Measurements from ENCODE around the gene PCGF3. TPM values are rescaled to one million over a fixed set of nuclear protein-coding genes. Genes with fewer than 3 reads are reported as not detected.

The PCGF3 gene
- polyA plus RNA-seq, 1 experiment: 37.2 TPM

DNA sequence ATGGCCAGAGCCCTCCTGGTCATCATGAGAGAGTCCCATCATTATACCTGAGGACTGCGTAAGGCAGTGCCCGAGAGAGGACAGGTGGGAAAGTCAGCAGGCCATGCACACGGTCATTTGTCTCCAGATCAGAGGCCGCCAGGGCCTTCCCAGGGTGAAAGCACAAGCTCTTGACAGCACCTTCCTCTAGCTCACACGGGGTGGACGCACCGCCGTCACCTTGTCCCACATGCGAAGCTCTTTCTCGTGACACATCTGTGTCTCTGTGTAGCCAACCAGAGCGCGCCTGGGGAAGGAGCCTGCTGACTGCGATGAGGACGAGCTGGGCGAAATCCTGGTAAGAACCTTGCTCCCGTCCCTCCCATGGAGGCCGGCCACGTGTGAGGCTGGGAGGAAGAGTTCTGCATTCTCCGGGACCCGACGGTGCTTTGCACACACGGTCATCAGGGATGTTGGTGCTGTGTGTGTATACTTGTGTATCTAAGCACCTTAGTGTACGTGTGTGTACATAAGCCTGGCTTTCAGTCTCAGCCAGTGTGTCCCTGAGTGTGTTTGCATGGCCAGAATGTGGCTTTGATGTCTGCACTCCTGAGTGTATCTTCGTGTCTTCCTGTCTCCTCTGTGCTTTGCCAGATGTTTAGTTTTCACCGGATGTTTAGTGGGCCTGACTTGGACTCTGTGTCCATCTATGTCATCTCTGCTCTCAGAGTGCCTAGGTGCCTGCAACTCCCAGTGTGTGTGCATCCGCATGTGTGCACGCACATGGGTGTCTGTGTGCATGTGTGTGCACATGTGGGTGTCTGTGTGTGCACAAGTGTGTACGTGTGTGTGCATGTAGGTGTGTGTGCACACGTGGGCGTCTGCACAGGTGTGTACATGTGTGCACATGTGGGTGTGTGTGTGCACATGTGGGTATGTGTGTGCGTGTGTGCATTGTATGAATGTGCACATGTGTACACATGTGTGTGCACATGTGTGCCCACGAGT is 46.7 kb upstream of the PCGF3 start:
- POLR2A ChIA-PET: no interaction called here
- CTCF ChIA-PET: no interaction called here
- H3K4me3 ChIP-seq (ENCODE audit: low read depth, low read length): no peak overlapping the region

DNA sequence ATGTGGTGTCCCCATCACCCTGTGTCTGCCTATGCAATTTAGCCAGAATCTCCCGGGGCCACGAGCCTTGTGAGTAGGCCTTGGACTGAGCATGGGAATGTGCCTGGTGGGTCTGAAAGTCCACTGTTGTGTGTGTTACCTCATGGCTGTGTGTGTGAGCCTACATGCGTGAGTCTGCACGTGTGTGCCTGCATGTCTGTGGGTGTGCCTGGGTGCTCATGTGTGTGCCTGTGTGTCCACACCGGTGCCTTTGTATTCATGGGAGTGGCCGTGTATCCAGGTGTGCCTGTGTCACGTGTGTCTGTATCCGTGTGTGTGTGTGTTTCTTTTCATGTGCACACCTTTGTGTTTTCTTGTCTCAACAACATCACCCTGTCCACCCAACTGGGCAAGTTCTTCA is 45.8 kb upstream of the PCGF3 start:
- Histone ChIP-seq H3K27ac (ENCODE audit: low read depth, low read length) (no peak overlapping the region), H3K27me3 (ENCODE audit: control insufficient read depth, insufficient read depth, low read length) (peaks cover 9% of the 10 kb centered on the region), H3K9me3 (ENCODE audit: control insufficient read depth, insufficient read depth, low read length) (peaks cover 76% of the 10 kb centered on the region), H3K4me3 (ENCODE audit: low read depth, low read length) (no peak overlapping the region)
- ChIA-PET CTCF (no interaction called here), POLR2A (no interaction called here)
- DNase-seq (ENCODE audit: low read depth, low spot score): no peak
- TF ChIP-seq, protein P1, sequence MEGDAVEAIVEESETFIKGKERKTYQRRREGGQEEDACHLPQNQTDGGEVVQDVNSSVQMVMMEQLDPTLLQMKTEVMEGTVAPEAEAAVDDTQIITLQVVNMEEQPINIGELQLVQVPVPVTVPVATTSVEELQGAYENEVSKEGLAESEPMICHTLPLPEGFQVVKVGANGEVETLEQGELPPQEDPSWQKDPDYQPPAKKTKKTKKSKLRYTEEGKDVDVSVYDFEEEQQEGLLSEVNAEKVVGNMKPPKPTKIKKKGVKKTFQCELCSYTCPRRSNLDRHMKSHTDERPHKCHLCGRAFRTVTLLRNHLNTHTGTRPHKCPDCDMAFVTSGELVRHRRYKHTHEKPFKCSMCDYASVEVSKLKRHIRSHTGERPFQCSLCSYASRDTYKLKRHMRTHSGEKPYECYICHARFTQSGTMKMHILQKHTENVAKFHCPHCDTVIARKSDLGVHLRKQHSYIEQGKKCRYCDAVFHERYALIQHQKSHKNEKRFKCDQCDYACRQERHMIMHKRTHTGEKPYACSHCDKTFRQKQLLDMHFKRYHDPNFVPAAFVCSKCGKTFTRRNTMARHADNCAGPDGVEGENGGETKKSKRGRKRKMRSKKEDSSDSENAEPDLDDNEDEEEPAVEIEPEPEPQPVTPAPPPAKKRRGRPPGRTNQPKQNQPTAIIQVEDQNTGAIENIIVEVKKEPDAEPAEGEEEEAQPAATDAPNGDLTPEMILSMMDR (IDR thresholded peaks at IDR 0.05; ENCODE audit: low read depth, low read length): no peak

More for the DNA sequence above, 46.7 kb upstream of the PCGF3 start:
- Histone ChIP-seq H3K9me3 (ENCODE audit: control insufficient read depth, insufficient read depth, low read length) (peaks cover 84% of the 10 kb centered on the region), H3K27me3 (ENCODE audit: control insufficient read depth, insufficient read depth, low read length) (peaks cover 6% of the 10 kb centered on the region), H3K27ac (ENCODE audit: low read depth, low read length) (no peak overlapping the region)
- TF ChIP-seq, protein P1 (IDR thresholded peaks at IDR 0.05; ENCODE audit: low read depth, low read length): no peak
- DNase-seq (ENCODE audit: low read depth, low spot score): no peak

DNA sequence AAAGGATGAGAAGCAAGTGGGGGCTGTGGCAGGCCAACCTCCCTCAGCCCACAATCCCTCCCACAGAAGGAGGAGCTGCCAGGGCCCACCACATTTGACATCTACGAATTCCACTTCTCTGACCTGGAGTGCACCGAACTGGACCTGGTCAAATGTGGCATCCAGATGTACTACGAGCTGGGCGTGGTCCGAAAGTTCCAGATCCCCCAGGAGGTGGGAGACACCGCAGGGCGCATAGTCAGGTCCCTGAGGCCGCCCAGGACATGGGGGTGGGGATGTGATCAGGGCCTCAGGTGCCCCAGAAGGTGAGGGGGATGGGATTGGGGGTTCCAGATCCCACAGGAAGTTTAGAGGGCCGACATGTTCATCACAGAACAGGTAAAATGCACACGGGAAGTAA is 45.2 kb upstream of the PCGF3 start:
- Histone ChIP-seq H3K9me3 (ENCODE audit: control insufficient read depth, insufficient read depth, low read length) (peaks cover 74% of the 10 kb centered on the region), H3K4me3 (ENCODE audit: low read depth, low read length) (no peak overlapping the region), H3K27ac (ENCODE audit: low read depth, low read length) (no peak overlapping the region), H3K27me3 (ENCODE audit: control insufficient read depth, insufficient read depth, low read length) (peaks cover 9% of the 10 kb centered on the region)
- TF ChIP-seq, protein P1 (IDR thresholded peaks at IDR 0.05; ENCODE audit: low read depth, low read length): no peak
- DNase-seq (ENCODE audit: low read depth, low spot score): no peak
- ChIA-PET POLR2A (no interaction called here), CTCF (no interaction called here)

GRCh38 chr4:661231-661630 is 44.4 kb upstream of the PCGF3 start:
- H3K9me3 ChIP-seq (ENCODE audit: control insufficient read depth, insufficient read depth, low read length): peaks cover 67% of the 10 kb centered on the region
- DNase-seq (ENCODE audit: low read depth, low spot score): no peak
- POLR2A ChIA-PET: no interaction called here
- H3K27me3 ChIP-seq (ENCODE audit: control insufficient read depth, insufficient read depth, low read length): peaks cover 9% of the 10 kb centered on the region
- CTCF ChIA-PET: no interaction called here
- H3K4me3 ChIP-seq (ENCODE audit: low read depth, low read length): no peak overlapping the region
- TF ChIP-seq, protein P1 (IDR thresholded peaks at IDR 0.05; ENCODE audit: low read depth, low read length): no peak
- H3K27ac ChIP-seq (ENCODE audit: low read depth, low read length): no peak overlapping the region

All from AG04450 (cell line).